K562 (cell line): ENCODE data around the gene CD164L2. TPM values are rescaled to one million over a fixed set of nuclear protein-coding genes. Genes with fewer than 3 reads are reported as not detected.
A peak's percentile ranks its signal among the peaks of the same experiment; 100 is the strongest.
"Not testable (repeated sequence)": the region's sequence is repeated elsewhere in the genome, so short reads cannot be mapped to it uniquely, and the experiment has no call there.

Experiments
- ATAC-seq: fragments of 200-7000 bp; cut with Tn5 transposase; 3 replicates; pipeline ENCODE4 v1.9.1; 2020; ENCODE audit warnings: moderate library complexity
- BruUV-seq: library from RNA; stranded (reverse); fragments of 400-500 nt; replicated peaks from 2 replicates; lab custom pipeline; 2021; lab: Mats Ljungman, UMichigan
- CTCF ChIA-PET: fragments of 300-600 bp; formaldehyde crosslinking; extraction: SDS; loops from one replicate; lab custom pipeline; 2021; ENCODE audit warnings: low intra/inter-chr PET ratio; lab: Yijun Ruan, JAX
- POLR2A ChIA-PET: fragments of 300-600, 350-650 bp; sonication (Branson Sonifier 250); formaldehyde crosslinking; extraction: SDS; loops from one replicate; lab custom pipeline; 2021; ENCODE audit warnings: antibody characterized with exemption, inconsistent platforms; lab: Yijun Ruan, JAX
- DNase-seq, 4 experiments: peaks; one replicate each; pipeline versions ENCODE4 v3.0.0 to v3.0.0-alpha.2; 2011 to 2018; ENCODE audit warnings: low spot score in 3 of 4, mixed read lengths in 3 of 4; ENCODE audit errors: extremely low read depth in 1 of 4
- FAIRE-seq: peaks from 2 replicates; lab custom pipeline; 2011; peaks lifted over from hg19 to GRCh38; lab: Jason Lieb, UNC
- H2AFZ ChIP-seq: 2 replicates; pipeline ENCODE4 v1.6.0; 2011; ENCODE audit warnings: low read depth, low read length, control low read depth, inconsistent platforms
- H3K27ac ChIP-seq: fragments of 200-600 bp; 3 replicates; pipeline ENCODE4 v1.8.0; 2011; ENCODE audit warnings: low read depth, mild to moderate bottlenecking, control low read depth, inconsistent platforms, low read length, moderate library complexity, mixed read lengths; ENCODE audit errors: extremely low read depth
- H3K27me3 ChIP-seq, 2 experiments: fragments of 300-600 bp in 1 of 2; 2 replicates in 1 of 2; 3 replicates in 1 of 2; pipeline versions ENCODE4 v1.6.0 to v1.8.0; 2011; ENCODE audit warnings: inconsistent platforms in 2 of 2, low read length in 2 of 2, mild to moderate bottlenecking in 1 of 2, mixed read lengths in 1 of 2, moderate library complexity in 1 of 2; ENCODE audit not compliant: control insufficient read depth in 2 of 2, insufficient read depth in 2 of 2
- H3K36me3 ChIP-seq: fragments of 300-600 bp; 3 replicates; pipeline ENCODE4 v1.8.0; 2011; ENCODE audit warnings: mild to moderate bottlenecking, low read length, inconsistent platforms; ENCODE audit not compliant: control insufficient read depth, insufficient read depth
- H3K4me1 ChIP-seq, 2 experiments: fragments of 200-600 bp in 1 of 2; replicated peaks in 1 of 2; 2 replicates in 1 of 2; 3 replicates in 1 of 2; pipeline versions ENCODE4 v1.5.1 to v1.8.0; 2011; ENCODE audit warnings: inconsistent platforms in 2 of 2, low read length in 2 of 2, mild to moderate bottlenecking in 1 of 2, mixed read lengths in 1 of 2, moderate library complexity in 1 of 2; ENCODE audit not compliant: control insufficient read depth in 2 of 2, insufficient read depth in 2 of 2
- H3K4me2 ChIP-seq: 2 replicates; pipeline ENCODE4 v1.6.1; 2011; ENCODE audit warnings: low read length, control low read depth, inconsistent platforms, mixed read lengths; ENCODE audit not compliant: insufficient read depth
- H3K4me3 ChIP-seq: fragments of 200-600 bp; sonication (generic), shearing (Covaris generic); 2 replicates; pipeline ENCODE4 v1.5.1; 2016; ENCODE audit warnings: control low read depth, inconsistent platforms
- H3K79me2 ChIP-seq: fragments of 200-600 bp; 3 replicates; pipeline ENCODE4 v1.8.0; 2011; ENCODE audit warnings: low read length, inconsistent platforms; ENCODE audit not compliant: control insufficient read depth, insufficient read depth
- H3K9ac ChIP-seq, 2 experiments: 2 replicates each; pipeline versions ENCODE4 v1.6.0 to v1.6.1; 2011; ENCODE audit warnings: low read depth in 2 of 2, low read length in 2 of 2, control low read depth in 1 of 2, inconsistent platforms in 1 of 2, mild to moderate bottlenecking in 1 of 2, mixed read lengths in 1 of 2; ENCODE audit not compliant: insufficient read depth in 1 of 2
- H3K9me1 ChIP-seq: one replicate; pipeline ENCODE4 v1.6.0; 2011; ENCODE audit warnings: inconsistent platforms, mild to moderate bottlenecking, low read length, moderate library complexity; ENCODE audit not compliant: control insufficient read depth, insufficient read depth
- H3K9me3 ChIP-seq: replicated peaks from 2 replicates; pipeline ENCODE4 v1.5.1; 2011; ENCODE audit warnings: low read depth, low read length, inconsistent platforms; ENCODE audit not compliant: control insufficient read depth, insufficient read depth
- H4K20me1 ChIP-seq: replicated peaks from 2 replicates; pipeline ENCODE4 v1.6.1; 2011; ENCODE audit warnings: low read length, inconsistent platforms, mixed read lengths; ENCODE audit not compliant: control insufficient read depth, insufficient read depth
- GATAD2A ChIP-seq: fragments of 450-650 bp; IDR thresholded peaks from 2 replicates; pipeline ENCODE4 v1.6.1; 2017
- HOXB6 ChIP-seq: fragments of 250-450 bp; sonication (Bioruptor Pico); IDR thresholded peaks from 2 replicates; pipeline ENCODE4 v1.5.1; 2022; ENCODE audit warnings: mild to moderate bottlenecking, borderline replicate concordance
- SP2 ChIP-seq: IDR thresholded peaks from 2 replicates; pipeline ENCODE4 v1.6.1; 2011; ENCODE audit warnings: mild to moderate bottlenecking, low read depth, low read length, moderate library complexity; ENCODE audit not compliant: poor library complexity, severe bottlenecking; ENCODE audit errors: extremely low read depth
- ZNF121 ChIP-seq: sonication (generic); formaldehyde crosslinking; conservative IDR thresholded peaks from 2 replicates; pipeline ENCODE4 v1.8.0; 2022; ENCODE audit warnings: missing genetic modification reagents
- ZNF239 ChIP-seq: fragments of 250-450 bp; sonication (Bioruptor Pico); IDR thresholded peaks from 2 replicates; pipeline ENCODE4 v1.4.0; 2020; ENCODE audit warnings: mild to moderate bottlenecking
- ZNF347 ChIP-seq: fragments of 450-650 bp; formaldehyde crosslinking; IDR thresholded peaks from 2 replicates; pipeline ENCODE4 v1.4.0; 2020; ENCODE audit warnings: low read depth, mild to moderate bottlenecking, moderate library complexity
- ZNF696 ChIP-seq: fragments of 250-450 bp; sonication (Bioruptor Pico); conservative IDR thresholded peaks from 2 replicates; pipeline ENCODE4 v1.4.0; 2020; ENCODE audit warnings: mild to moderate bottlenecking, moderate library complexity
- ZNF699 ChIP-seq: fragments of 250-450 bp; sonication (Bioruptor Pico); IDR thresholded peaks from 2 replicates; pipeline ENCODE4 v1.8.0; 2021; ENCODE audit warnings: mild to moderate bottlenecking, moderate library complexity; ENCODE audit not compliant: insufficient replicate concordance
- WGBS: fragments of 100-300 bp; shearing (Covaris generic); methylation state at CpG from one replicate; pipeline ENCODE4 v1.1.6; 2016; ENCODE audit warnings: low coverage, mixed read lengths; ENCODE audit not compliant: insufficient coverage; ENCODE audit errors: missing lambda C conversion rate; 5-methylcytosine and 5-hydroxymethylcytosine counted together
- in situ Hi-C: fragments of 300-500 bp; cut with MboI; formaldehyde crosslinking; loops from 4 replicates; pipeline ENCODE4 v1.15.0; 2018; ENCODE audit warnings: inconsistent platforms, mixed read lengths
- intact Hi-C: fragments of 100-400 bp; cut with micrococcal nuclease; formaldehyde crosslinking; loops from 2 replicates; pipeline ENCODE4 v1.14.2; 2022
- polyA plus RNA-seq, 8 experiments: library from polyadenylated mRNA; depleted of rRNA in 4 of 8; stranded (reverse) in 5 of 8; unstranded in 3 of 8; fragments of >200 nt; fragmentation: Nextera tagmentation in 2 of 8; fragmentation: Illumina TruSeq in 1 of 8; extraction: Ambion mirVana in 2 of 8; extraction: Trizol in 1 of 8; gene quantifications; 2 replicates each; pipeline versions ENCODE4 v1.2.1 to v1.2.3, GENCODE V29; 2011 to 2014; ENCODE audit warnings: inconsistent platforms in 1 of 8, missing spikeins in 1 of 8
- total RNA-seq, 7 experiments: library from RNA; depleted of rRNA in 6 of 7; stranded (reverse); fragments of >200 nt in 6 of 7; fragmentation: Illumina TruSeq in 2 of 7; extraction: Trizol in 2 of 7; gene quantifications; 2 replicates each; pipeline versions ENCODE4 v1.2.1 to v1.2.3, GENCODE V29; 2011 to 2021; ENCODE audit warnings: low replicate concordance in 1 of 7
- TF ChIP-seq, protein P1 (sequence below): sonication (generic); IDR thresholded peaks from 2 replicates; pipeline ENCODE4 v1.6.1; 2016
- TF ChIP-seq, protein P2 (sequence below): sonication (generic); formaldehyde crosslinking; IDR thresholded peaks from 2 replicates; pipeline ENCODE4 v1.8.0; 2022; ENCODE audit warnings: mild to moderate bottlenecking, missing genetic modification reagents
- TF ChIP-seq, protein P3 (sequence below): fragments of 450-650 bp; IDR thresholded peaks from one replicate; pipeline ENCODE4 v1.6.1; 2018; ENCODE audit warnings: mild to moderate bottlenecking, moderate library complexity; ENCODE audit not compliant: partially characterized antibody
- TF ChIP-seq, protein P4 (sequence below): fragments of 450-650 bp; IDR thresholded peaks from 2 replicates; pipeline ENCODE4 v1.6.1; 2016

Gene CD164L2
- total and polyA plus RNA-seq, 9 of the 15 experiments (the other 6 are each of a cell fraction or from before 2014, with no cell fraction given) = 0.08 to 0.92 (median 0.38) TPM; not detected in 1

DNA sequence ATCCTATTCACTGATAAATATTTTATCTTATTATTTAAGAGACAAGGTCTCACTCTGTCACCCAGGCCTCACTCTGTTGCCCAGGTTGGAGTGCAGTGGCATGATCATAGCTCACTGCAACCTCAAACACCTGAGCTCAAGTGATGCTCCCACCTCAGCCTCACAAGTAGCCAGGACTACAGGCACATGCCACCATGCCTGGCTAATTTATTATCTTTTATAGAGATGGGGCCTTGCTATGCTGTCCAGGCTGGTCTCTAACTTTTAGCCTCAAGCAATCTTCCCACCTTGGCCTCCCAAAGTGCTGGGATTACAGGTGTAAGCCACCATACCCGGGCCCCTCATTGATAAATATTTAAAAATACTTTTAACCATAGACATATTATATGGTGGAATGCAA, 49.6 kb upstream of the CD164L2 start:
- ATAC-seq, FAIRE-seq, H2AFZ ChIP-seq, intact Hi-C loops, BruUV-seq, H3K9me3 ChIP-seq, H3K9me1 ChIP-seq, in situ Hi-C loops, H3K4me3 ChIP-seq, H3K9ac ChIP-seq, CTCF ChIA-PET, H3K27me3 ChIP-seq, DNase-seq, H3K27ac ChIP-seq, H3K4me2 ChIP-seq: not testable (repeated sequence)
- peaks cover 19% of the 10 kb centered on the region for H4K20me1 ChIP-seq
- H3K79me2 ChIP-seq = peaks cover 94% of the 10 kb centered on the region
- POLR2A ChIA-PET = interaction anchor here (1.0 kb wide), 1 partner anchor 15 kb away, joined by 3 read pairs; no protein-coding TSS in a partner anchor
- peak; percentile 59 for TF ChIP-seq ZNF121
- peaks cover 14% of the 10 kb centered on the region for H3K36me3 ChIP-seq
- WGBS = 71% methylated on average over 1 of the region's 1 CpG
- peaks cover 30 to 71% of the 10 kb centered on the region in 2 experiments for H3K4me1 ChIP-seq

DNA sequence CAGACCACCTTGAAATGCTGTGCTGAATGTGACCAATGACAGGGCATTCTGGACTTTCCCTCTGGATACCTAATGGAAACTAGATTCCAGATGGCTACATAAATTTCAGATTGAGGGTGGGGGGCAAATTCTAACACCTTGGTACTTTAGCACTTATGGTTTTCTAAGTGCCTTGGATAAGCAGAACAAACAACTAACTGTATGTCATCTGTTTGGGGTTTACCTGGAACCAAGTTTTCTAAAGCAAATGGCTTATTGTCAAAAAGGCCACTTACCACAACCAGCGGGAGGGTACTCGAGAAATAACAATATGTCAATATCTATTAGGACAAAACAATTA, 48.4 kb upstream of the CD164L2 start:
- no peaks in the 10 kb centered on the region for H3K27me3 ChIP-seq
- peaks cover 94% of the 10 kb centered on the region for H3K79me2 ChIP-seq
- intact Hi-C loops = no loop called here
- H4K20me1 ChIP-seq = peaks cover 16% of the 10 kb centered on the region
- H3K4me1 ChIP-seq = peaks cover 26 to 77% of the 10 kb centered on the region in 2 experiments
- no peak overlapping the region for H3K4me2 ChIP-seq
- H3K36me3 ChIP-seq = peaks cover 26% of the 10 kb centered on the region
- no peak for DNase-seq
- H3K9me1 ChIP-seq = peaks cover 13% of the 10 kb centered on the region
- no peak overlapping the region for H3K4me3 ChIP-seq
- BruUV-seq = no TSS peak
- no peak for FAIRE-seq
- no peak overlapping the region for H2AFZ ChIP-seq
- WGBS = 67% methylated on average over 2 of the region's 2 CpGs
- ATAC-seq = no peak
- CTCF ChIA-PET = no interaction called here
- H3K9ac ChIP-seq = no peak overlapping the region
- POLR2A ChIA-PET = interaction anchor here (2.4 kb wide), 1 partner anchor 15 kb away, joined by 12 read pairs; no protein-coding TSS in a partner anchor
- in situ Hi-C loops = no loop called here
- no peaks in the 10 kb centered on the region for H3K9me3 ChIP-seq
- H3K27ac ChIP-seq = peak overlapping the region; percentile 52; the same call in 1 of the 3 replicates
- TF ChIP-seq ZNF699 (CRISPR knock-in tag) (no peak), ZNF347 (no peak), GATAD2A (no peak), SP2 (no peak), ZNF239 (CRISPR knock-in tag) (no peak), ZNF696 (CRISPR knock-in tag) (no peak), HOXB6 (CRISPR knock-in tag) (no peak)
- TF ChIP-seq, protein P1, sequence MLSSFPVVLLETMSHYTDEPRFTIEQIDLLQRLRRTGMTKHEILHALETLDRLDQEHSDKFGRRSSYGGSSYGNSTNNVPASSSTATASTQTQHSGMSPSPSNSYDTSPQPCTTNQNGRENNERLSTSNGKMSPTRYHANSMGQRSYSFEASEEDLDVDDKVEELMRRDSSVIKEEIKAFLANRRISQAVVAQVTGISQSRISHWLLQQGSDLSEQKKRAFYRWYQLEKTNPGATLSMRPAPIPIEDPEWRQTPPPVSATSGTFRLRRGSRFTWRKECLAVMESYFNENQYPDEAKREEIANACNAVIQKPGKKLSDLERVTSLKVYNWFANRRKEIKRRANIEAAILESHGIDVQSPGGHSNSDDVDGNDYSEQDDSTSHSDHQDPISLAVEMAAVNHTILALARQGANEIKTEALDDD = no peak
- TF ChIP-seq, protein P2, sequence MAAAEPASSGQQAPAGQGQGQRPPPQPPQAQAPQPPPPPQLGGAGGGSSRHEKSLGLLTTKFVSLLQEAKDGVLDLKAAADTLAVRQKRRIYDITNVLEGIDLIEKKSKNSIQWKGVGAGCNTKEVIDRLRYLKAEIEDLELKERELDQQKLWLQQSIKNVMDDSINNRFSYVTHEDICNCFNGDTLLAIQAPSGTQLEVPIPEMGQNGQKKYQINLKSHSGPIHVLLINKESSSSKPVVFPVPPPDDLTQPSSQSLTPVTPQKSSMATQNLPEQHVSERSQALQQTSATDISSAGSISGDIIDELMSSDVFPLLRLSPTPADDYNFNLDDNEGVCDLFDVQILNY (CRISPR knock-in tag) = no peak
- TF ChIP-seq, protein P3, sequence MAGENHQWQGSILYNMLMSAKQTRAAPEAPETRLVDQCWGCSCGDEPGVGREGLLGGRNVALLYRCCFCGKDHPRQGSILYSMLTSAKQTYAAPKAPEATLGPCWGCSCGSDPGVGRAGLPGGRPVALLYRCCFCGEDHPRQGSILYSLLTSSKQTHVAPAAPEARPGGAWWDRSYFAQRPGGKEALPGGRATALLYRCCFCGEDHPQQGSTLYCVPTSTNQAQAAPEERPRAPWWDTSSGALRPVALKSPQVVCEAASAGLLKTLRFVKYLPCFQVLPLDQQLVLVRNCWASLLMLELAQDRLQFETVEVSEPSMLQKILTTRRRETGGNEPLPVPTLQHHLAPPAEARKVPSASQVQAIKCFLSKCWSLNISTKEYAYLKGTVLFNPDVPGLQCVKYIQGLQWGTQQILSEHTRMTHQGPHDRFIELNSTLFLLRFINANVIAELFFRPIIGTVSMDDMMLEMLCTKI = no peak
- TF ChIP-seq, protein P4, sequence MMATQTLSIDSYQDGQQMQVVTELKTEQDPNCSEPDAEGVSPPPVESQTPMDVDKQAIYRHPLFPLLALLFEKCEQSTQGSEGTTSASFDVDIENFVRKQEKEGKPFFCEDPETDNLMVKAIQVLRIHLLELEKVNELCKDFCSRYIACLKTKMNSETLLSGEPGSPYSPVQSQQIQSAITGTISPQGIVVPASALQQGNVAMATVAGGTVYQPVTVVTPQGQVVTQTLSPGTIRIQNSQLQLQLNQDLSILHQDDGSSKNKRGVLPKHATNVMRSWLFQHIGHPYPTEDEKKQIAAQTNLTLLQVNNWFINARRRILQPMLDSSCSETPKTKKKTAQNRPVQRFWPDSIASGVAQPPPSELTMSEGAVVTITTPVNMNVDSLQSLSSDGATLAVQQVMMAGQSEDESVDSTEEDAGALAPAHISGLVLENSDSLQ = no peak
